RPMI7951 (cell line): ENCODE measurements around the gene KCNC1. TPM values are rescaled to one million over a fixed set of nuclear protein-coding genes. Genes with fewer than 3 reads are reported as not detected.

Experiments used
- DNase-seq: peaks from one replicate; pipeline ENCODE4 v3.0.0-alpha.2; 2012; ENCODE audit warnings: low read depth
- total RNA-seq: library from RNA; depleted of rRNA; stranded (reverse); fragments of >200 nt; shearing (Covaris generic); gene quantifications from 2 replicates; pipeline ENCODE4 v1.2.3, GENCODE V29; 2014

The KCNC1 gene
- total RNA-seq, 1 experiment from 2014 or later: not detected

GRCh38 chr11:17773674-17774073 lies 39.1 kb downstream of the KCNC1 start:
- no peak for DNase-seq

- no peak for DNase-seq
These were observed 39.9 kb downstream of the KCNC1 start for GRCh38 chr11:17774232-17775034.

- DNase-seq: no peak
These were observed 40.4 kb downstream of the KCNC1 start for GRCh38 chr11:17775035-17775348.

- DNase-seq: no peak
These were observed 41.1 kb downstream of the KCNC1 start for GRCh38 chr11:17775507-17776211.

- no peak for DNase-seq
These were observed 41.8 kb downstream of the KCNC1 start for GRCh38 chr11:17776212-17776875.

- DNase-seq: no peak
These were observed 42.6 kb downstream of the KCNC1 start for GRCh38 chr11:17777086-17777737.

- DNase-seq: no peak
These were observed 43.1 kb downstream of the KCNC1 start for GRCh38 chr11:17777738-17778091.

GRCh38 chr11:17778352-17778751 lies 43.8 kb downstream of the KCNC1 start:
- no peak for DNase-seq

GRCh38 chr11:17778956-17779860 lies 44.6 kb downstream of the KCNC1 start:
- DNase-seq: no peak

- no peak for DNase-seq
These were observed 45.4 kb downstream of the KCNC1 start for GRCh38 chr11:17779861-17780594.

GRCh38 chr11:17780668-17781067 lies 46.1 kb downstream of the KCNC1 start:
- DNase-seq: no peak

- no peak for DNase-seq
These were observed 46.6 kb downstream of the KCNC1 start for GRCh38 chr11:17781221-17781620.

GRCh38 chr11:17781626-17782025 lies 47.0 kb downstream of the KCNC1 start:
- DNase-seq: no peak

- no peak for DNase-seq
These were observed 47.6 kb downstream of the KCNC1 start for GRCh38 chr11:17782145-17782544.

- no peak for DNase-seq
These were observed 48.2 kb downstream of the KCNC1 start for GRCh38 chr11:17782603-17783337.

- no peak for DNase-seq
These were observed 49.3 kb downstream of the KCNC1 start for GRCh38 chr11:17783878-17784277.

GRCh38 chr11:17786824-17787525 lies 52.4 kb downstream of the KCNC1 start:
- DNase-seq: peak; percentile 72

- no peak for DNase-seq
These were observed 53.5 kb downstream of the KCNC1 start for GRCh38 chr11:17788084-17788483.

- DNase-seq: no peak
These were observed 55.9 kb downstream of the KCNC1 start for GRCh38 chr11:17790453-17790852.
